GM19351 (cell line): ENCODE measurements around the gene KRTAP19-6.
"Not testable (repeated sequence)": the region's sequence is repeated elsewhere in the genome, so short reads cannot be mapped to it uniquely, and the experiment has no call there.

Experiments
- ATAC-seq: cut with Tn5 transposase; IDR thresholded peaks from one replicate; pipeline ENCODE4 v1.9.1; 2021; ENCODE audit warnings: mild to moderate bottlenecking, moderate library complexity; ENCODE audit not compliant: unreplicated experiment

Gene KRTAP19-6, protein sequence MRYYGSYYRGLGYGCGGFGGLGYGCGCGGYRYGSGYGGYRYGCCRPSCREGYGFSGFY

GRCh38 chr21:30541764-30542163 is at the start of gene KRTAP19-6:
KRTAP19-6 (minus strand) TSS chr21:30541864; CDS start chr21:30541833, 31 bp downstream.
- no peak for ATAC-seq

- no peak for ATAC-seq
Observed at GRCh38 chr21:30590297-30590696, 48.6 kb upstream of the KRTAP19-6 start, which contains the start of gene KRTAP22-2. KRTAP22-2 (minus strand) TSS chr21:30590397.

- ATAC-seq = no peak
Observed at GRCh38 chr21:30582870-30583269, 41.2 kb upstream of the KRTAP19-6 start.

GRCh38 chr21:30580132-30580531 is 38.5 kb upstream of the KRTAP19-6 start:
- ATAC-seq = no peak

- ATAC-seq = no peak
Observed at GRCh38 chr21:30579346-30579745, 37.7 kb upstream of the KRTAP19-6 start.

GRCh38 chr21:30577766-30578165 is 36.1 kb upstream of the KRTAP19-6 start:
- no peak for ATAC-seq

GRCh38 chr21:30567617-30568016 is 26.0 kb upstream of the KRTAP19-6 start:
- no peak for ATAC-seq

- no peak for ATAC-seq
Observed at GRCh38 chr21:30563630-30564029, 22.0 kb upstream of the KRTAP19-6 start.

GRCh38 chr21:30563072-30563471 is 21.4 kb upstream of the KRTAP19-6 start:
- ATAC-seq = no peak

- no peak for ATAC-seq
Observed at GRCh38 chr21:30561957-30562356, 20.3 kb upstream of the KRTAP19-6 start.

DNA sequence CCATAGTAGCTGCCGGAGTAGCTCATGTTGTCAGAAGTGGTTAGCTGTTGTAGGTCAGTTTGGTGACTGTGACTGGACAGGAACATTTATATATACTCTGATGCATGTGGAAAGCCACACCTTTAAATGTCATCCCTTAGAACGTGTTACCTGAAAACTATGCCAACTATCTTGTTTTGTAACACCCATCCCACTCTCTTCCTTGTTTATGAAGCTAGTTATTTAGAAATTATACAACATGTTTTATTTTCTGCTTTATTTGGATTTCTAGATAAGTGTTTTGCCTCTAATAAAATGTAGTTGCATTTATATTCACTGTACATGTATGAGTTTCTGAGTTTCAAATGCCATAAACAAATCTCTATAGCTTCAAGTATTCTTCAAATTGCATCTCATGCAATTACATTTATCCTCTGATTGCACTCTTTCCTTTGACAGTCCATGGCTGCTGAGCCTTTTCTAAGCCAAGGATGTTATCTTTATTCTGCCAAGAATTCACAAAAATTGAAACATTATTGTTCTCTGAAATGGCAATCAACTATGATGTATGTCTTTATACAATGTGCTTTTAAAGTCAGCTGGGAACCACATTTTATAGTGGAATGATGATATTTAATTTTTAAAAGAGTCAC is 19.7 kb upstream of the KRTAP19-6 start, which contains the start of gene KRTAP19-7:
Gene KRTAP19-7 (minus strand): TSS at position 51 of the 632 bp plus-strand sequence. CDS start 25 bp downstream, at position 26.
- no peak for ATAC-seq

DNA sequence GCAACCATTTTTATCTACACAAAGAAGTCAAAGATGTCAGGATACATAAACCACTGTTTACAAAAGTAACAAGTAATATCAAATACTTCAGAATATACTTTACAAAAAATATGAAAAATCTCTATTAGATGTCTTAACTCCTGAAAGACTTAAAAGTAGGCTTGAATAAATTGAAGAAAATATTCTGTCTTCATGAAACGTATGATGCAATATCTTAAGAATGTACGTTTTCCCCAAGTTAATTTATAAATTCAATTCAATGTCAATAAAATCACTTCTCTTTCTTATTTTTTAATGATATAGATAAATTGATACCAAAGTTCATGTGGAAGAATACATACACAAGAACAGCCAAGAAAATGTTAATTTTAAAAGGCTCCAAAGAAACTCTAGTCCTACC is 13.4 kb upstream of the KRTAP19-6 start:
- ATAC-seq = no peak

GRCh38 chr21:30552782-30553181 is 11.1 kb upstream of the KRTAP19-6 start:
- no peak for ATAC-seq

- no peak for ATAC-seq
Observed at GRCh38 chr21:30518876-30519275, 22.8 kb downstream of the KRTAP19-6 start.

DNA sequence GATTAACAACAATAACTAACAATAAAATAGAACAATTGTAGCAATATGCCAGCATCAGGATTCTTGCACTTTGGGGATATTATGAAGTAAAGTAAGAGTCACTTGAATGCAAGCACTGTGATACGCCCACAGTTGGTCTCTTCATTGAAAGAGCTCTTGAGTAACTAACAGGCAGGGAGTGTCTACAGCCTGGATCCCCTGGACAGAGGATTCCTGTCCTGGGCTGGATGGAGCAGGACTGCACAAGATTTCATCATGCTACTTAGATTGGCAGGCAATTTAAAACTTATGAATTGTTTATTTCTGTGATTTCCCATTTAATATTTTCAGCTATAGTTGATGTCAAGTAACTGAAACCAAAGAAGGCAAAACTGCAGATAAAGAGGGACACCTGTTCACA is 26.0 kb downstream of the KRTAP19-6 start:
- ATAC-seq = no peak

DNA sequence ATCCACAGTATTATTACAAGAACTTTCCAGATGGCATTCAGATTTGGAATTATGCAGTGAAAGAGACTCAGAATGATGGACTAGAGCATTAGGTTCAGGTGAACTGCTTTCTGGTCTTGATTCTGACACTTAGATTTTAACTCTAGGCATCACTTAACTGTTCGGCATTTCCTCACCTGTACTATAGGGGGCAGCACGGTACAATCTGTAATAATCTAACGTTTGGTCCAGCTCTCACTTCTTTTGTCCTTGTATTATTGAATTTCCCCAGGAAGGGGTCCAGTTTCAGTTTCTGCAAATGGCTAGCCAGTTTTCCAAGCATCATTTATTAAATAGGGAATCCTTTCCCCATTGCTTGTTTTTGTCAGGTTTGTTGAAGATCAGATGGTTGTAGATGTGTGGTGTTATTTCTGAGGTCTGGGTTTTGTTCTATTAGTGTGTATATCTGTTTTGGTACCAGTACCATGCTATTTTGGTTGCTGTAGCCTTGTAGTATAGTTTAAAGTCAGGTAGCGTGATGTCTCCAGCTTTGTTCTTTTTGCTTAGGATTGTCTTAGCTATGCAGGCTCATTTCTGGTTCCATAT is 36.0 kb downstream of the KRTAP19-6 start:
- not testable (repeated sequence) for ATAC-seq

DNA sequence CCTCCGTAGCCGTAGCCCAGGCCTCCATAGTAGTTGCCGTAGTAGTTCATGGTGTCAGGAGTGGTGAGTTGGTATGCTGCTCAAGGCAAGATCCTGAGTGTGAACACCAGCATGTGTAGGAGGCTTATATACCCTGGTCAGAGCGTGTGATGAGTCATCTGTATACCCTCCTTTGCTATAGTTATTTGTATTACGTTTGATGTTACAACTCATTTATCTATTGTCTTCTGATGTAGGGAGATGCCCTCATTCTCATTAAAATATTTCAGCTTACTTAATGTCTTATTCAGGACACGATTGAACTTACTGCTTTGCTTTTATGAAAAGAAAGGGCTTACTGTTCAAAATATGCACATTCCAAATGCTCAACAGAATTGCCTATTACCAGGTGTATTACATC is 39.6 kb downstream of the KRTAP19-6 start, which contains the start of gene KRTAP19-5:
Gene KRTAP19-5 (minus strand): TSS at position 101 of the 400 bp plus-strand sequence. CDS start 51 bp downstream, at position 50.
- no peak for ATAC-seq

- no peak for ATAC-seq
Observed at GRCh38 chr21:30497065-30497464, 44.6 kb downstream of the KRTAP19-6 start, which contains the start of gene KRTAP19-4. KRTAP19-4 (minus strand) TSS chr21:30497165; CDS start chr21:30497110, 55 bp downstream.

- no peak for ATAC-seq
Observed at GRCh38 chr21:30491963-30492428, 49.7 kb downstream of the KRTAP19-6 start, which contains the start of gene KRTAP19-3. KRTAP19-3 (minus strand) TSS chr21:30492013; CDS start chr21:30491957, 56 bp downstream.
